HCT116 (cell line): ENCODE results near the gene PACRG. TPM values are rescaled to one million over a fixed set of nuclear protein-coding genes. Genes with fewer than 3 reads are reported as not detected.

Source experiments
- ATAC-seq: fragments of 200-7000 bp; cut with Tn5 transposase; 2 replicates; pipeline ENCODE4 v1.9.1; 2020; ENCODE audit warnings: mild to moderate bottlenecking, moderate library complexity
- BruUV-seq: library from RNA; stranded (reverse); fragments of 400-500 nt; replicated peaks from 2 replicates; lab custom pipeline; 2021; lab: Mats Ljungman, UMichigan
- CTCF ChIA-PET: fragments of 300-600 bp; sonication (Branson Sonifier 250); formaldehyde crosslinking; loops from one replicate; lab custom pipeline; 2021; ENCODE audit warnings: antibody characterized with exemption; lab: Charles Lee
- POLR2A ChIA-PET: fragments of 300-600, 350-600 bp; sonication (Branson Sonifier 250); formaldehyde crosslinking; loops from one replicate; lab custom pipeline; 2021; ENCODE audit warnings: antibody characterized with exemption; lab: Charles Lee
- RAD21 ChIA-PET, 2 experiments: fragments of 300-600 bp; sonication (Branson Sonifier 250); formaldehyde crosslinking; loops; one replicate each; lab custom pipeline; 2023; ENCODE audit warnings: low total read pairs in 2 of 2; ENCODE audit not compliant: uncharacterized antibody in 2 of 2, unreplicated experiment in 2 of 2, low non-redundant PET in 1 of 2; lab: Charles Lee
- DNase-seq: peaks from one replicate; pipeline ENCODE4 v3.0.0-alpha.2; 2010; ENCODE audit warnings: low read depth, low spot score
- H2AFZ ChIP-seq: fragments of 200-600 bp; shearing (Covaris generic), sonication (generic); 2 replicates; pipeline ENCODE4 v1.6.1; 2017; ENCODE audit warnings: low read depth, mixed run types, mixed read lengths, antibody characterized with exemption, low read length; ENCODE audit not compliant: poor library complexity, severe bottlenecking
- H3K27ac ChIP-seq: 2 replicates; pipeline ENCODE4 v1.5.1; 2012; ENCODE audit warnings: low read depth, low read length
- H3K27me3 ChIP-seq: fragments of 200-600 bp; sonication (generic); 2 replicates; pipeline ENCODE4 v1.6.1; 2016; ENCODE audit warnings: mixed run types, low read length, mixed read lengths; ENCODE audit not compliant: insufficient read depth
- H3K36me3 ChIP-seq, 2 experiments: fragments of 200-500 bp in 1 of 2; fragments of 200-600 bp in 1 of 2; sonication (Bioruptor generic) in 1 of 2; sonication (generic) in 1 of 2; 2 replicates each; pipeline versions ENCODE4 v1.5.1 to v1.6.1; 2014 to 2016; ENCODE audit warnings: low read length in 2 of 2, inconsistent platforms in 1 of 2, mixed read lengths in 1 of 2, mixed run types in 1 of 2; ENCODE audit not compliant: insufficient read depth in 2 of 2, control insufficient read depth in 1 of 2
- H3K4me1 ChIP-seq, 2 experiments: fragments of 200-600 bp in 1 of 2; sonication (generic) in 1 of 2; 2 replicates each; pipeline versions ENCODE4 v1.5.1 to v1.6.1; 2012 to 2017; ENCODE audit warnings: low read length in 2 of 2, inconsistent platforms in 1 of 2, mild to moderate bottlenecking in 1 of 2, mixed read lengths in 1 of 2, mixed run types in 1 of 2, moderate library complexity in 1 of 2; ENCODE audit not compliant: insufficient read depth in 2 of 2, control insufficient read depth in 1 of 2
- H3K4me2 ChIP-seq: fragments of 200-600 bp; sonication (generic); 2 replicates; pipeline ENCODE4 v1.6.1; 2017; ENCODE audit warnings: mixed run types, low read length, mixed read lengths
- H3K4me3 ChIP-seq, 2 experiments: fragments of 200-600 bp in 1 of 2; sonication (generic) in 1 of 2; replicated peaks in 1 of 2; 2 replicates each; pipeline ENCODE4 v1.5.1; 2011 to 2016; ENCODE audit warnings: low read length in 2 of 2, control low read depth in 1 of 2, low read depth in 1 of 2, mild to moderate bottlenecking in 1 of 2, mixed read lengths in 1 of 2, mixed run types in 1 of 2
- H3K79me2 ChIP-seq: fragments of 200-600 bp; sonication (generic); 2 replicates; pipeline ENCODE4 v1.6.1; 2017; ENCODE audit warnings: mild to moderate bottlenecking, mixed run types, low read length, moderate library complexity, mixed read lengths; ENCODE audit not compliant: insufficient read depth
- H3K9ac ChIP-seq: fragments of 200-600 bp; sonication (generic); 2 replicates; pipeline ENCODE4 v1.6.1; 2016; ENCODE audit warnings: low read length, mixed read lengths
- H3K9me2 ChIP-seq: fragments of 200-600 bp; sonication (generic), shearing (Covaris generic); 2 replicates; pipeline ENCODE4 v1.6.1; 2017; ENCODE audit warnings: mixed run types, mild to moderate bottlenecking, moderate library complexity; ENCODE audit not compliant: insufficient read depth
- H3K9me3 ChIP-seq, 2 experiments: fragments of 200-500 bp in 1 of 2; fragments of 200-600 bp in 1 of 2; sonication (Bioruptor generic) in 1 of 2; sonication (generic) in 1 of 2; 2 replicates each; pipeline ENCODE4 v1.6.1; 2014 to 2017; ENCODE audit warnings: low read length in 2 of 2, mixed read lengths in 2 of 2, inconsistent platforms in 1 of 2, low read depth in 1 of 2, mild to moderate bottlenecking in 1 of 2, mixed run types in 1 of 2, moderate library complexity in 1 of 2; ENCODE audit not compliant: control insufficient read depth in 1 of 2, insufficient read depth in 1 of 2
- H4K20me1 ChIP-seq: fragments of 200-600 bp; sonication (generic), shearing (Covaris generic); 2 replicates; pipeline ENCODE4 v1.6.1; 2017; ENCODE audit warnings: mixed run types, mild to moderate bottlenecking, moderate library complexity; ENCODE audit not compliant: insufficient read depth
- CBX3 ChIP-seq: IDR thresholded peaks from 2 replicates; pipeline ENCODE4 v1.6.1; 2012; ENCODE audit warnings: low read depth
- CEBPB ChIP-seq: IDR thresholded peaks from 2 replicates; pipeline ENCODE4 v1.6.1; 2012; ENCODE audit warnings: low read depth
- EGR1 ChIP-seq: IDR thresholded peaks from 2 replicates; pipeline ENCODE4 v1.6.1; 2012; ENCODE audit warnings: low read depth
- EZH2 ChIP-seq: fragments of 200-600 bp; sonication (generic); IDR thresholded peaks from 2 replicates; pipeline ENCODE4 v1.6.1; 2017; ENCODE audit warnings: antibody characterized with exemption, mixed run types
- EZH2phosphoT487 ChIP-seq: fragments of 200-600 bp; IDR thresholded peaks from 2 replicates; pipeline ENCODE4 v1.6.1; 2018; ENCODE audit warnings: antibody characterized with exemption, borderline replicate concordance
- POLR2A ChIP-seq: IDR thresholded peaks from 2 replicates; pipeline ENCODE4 v1.7.0; 2011; ENCODE audit warnings: borderline replicate concordance; ENCODE audit not compliant: insufficient read depth, insufficient read length; ENCODE audit errors: extremely low read depth
- POLR2AphosphoS5 ChIP-seq: IDR thresholded peaks from 2 replicates; pipeline ENCODE4 v1.6.1; 2011; ENCODE audit warnings: mild to moderate bottlenecking, low read depth, low read length, moderate library complexity
- SIN3A ChIP-seq: IDR thresholded peaks from 2 replicates; pipeline ENCODE4 v1.6.1; 2012; ENCODE audit warnings: low read depth
- SP1 ChIP-seq: IDR thresholded peaks from 2 replicates; pipeline ENCODE4 v1.6.1; 2012; ENCODE audit warnings: low read depth
- SRF ChIP-seq: IDR thresholded peaks from 2 replicates; pipeline ENCODE4 v1.6.1; 2012; ENCODE audit warnings: low read depth
- YY1 ChIP-seq: IDR thresholded peaks from 2 replicates; pipeline ENCODE4 v1.6.1; 2011; ENCODE audit warnings: low read length, low read depth, moderate library complexity, mild to moderate bottlenecking; ENCODE audit not compliant: insufficient replicate concordance; ENCODE audit errors: extremely low read depth
- ZNF274 ChIP-seq: fragments of 200-500 bp; sonication (Bioruptor generic); IDR thresholded peaks from 2 replicates; pipeline ENCODE4 v1.6.1; 2014; ENCODE audit warnings: mild to moderate bottlenecking, low read depth, low read length, inconsistent platforms
- intact Hi-C: fragments of 100-400 bp; cut with micrococcal nuclease; formaldehyde crosslinking; loops from 2 replicates; pipeline ENCODE4 v1.10.0; 2022
- total RNA-seq: library from RNA; stranded (reverse); gene quantifications from one replicate; pipeline ENCODE4 v1.2.1, GENCODE V29; 2021; ENCODE audit not compliant: unreplicated experiment
- TF ChIP-seq, protein P1 (sequence below): IDR thresholded peaks from 2 replicates; pipeline ENCODE4 v1.6.1; 2012
- TF ChIP-seq, protein P2 (sequence below): IDR thresholded peaks from 2 replicates; pipeline ENCODE4 v1.6.1; 2011; ENCODE audit warnings: mild to moderate bottlenecking, low read length, moderate library complexity; ENCODE audit not compliant: insufficient replicate concordance; ENCODE audit errors: extremely low read depth
- TF ChIP-seq, protein P3 (sequence below): IDR thresholded peaks from 2 replicates; pipeline ENCODE4 v1.6.1; 2012
- TF ChIP-seq, protein P4 (sequence below), 3 experiments: fragments of 200-600 bp in 1 of 3; sonication (generic) in 1 of 3; IDR thresholded peaks in 2 of 3; conservative IDR thresholded peaks in 1 of 3; 2 replicates each; pipeline ENCODE4 v1.5.1; 2012 to 2017; ENCODE audit warnings: low read depth in 2 of 3, low read length in 2 of 3, antibody characterized with exemption in 1 of 3, borderline replicate concordance in 1 of 3, control low read depth in 1 of 3, mild to moderate bottlenecking in 1 of 3, mixed read lengths in 1 of 3, mixed run types in 1 of 3, moderate library complexity in 1 of 3; ENCODE audit not compliant: insufficient read depth in 1 of 3

PACRG gene
- total RNA-seq, 1 experiment from 2014 or later: 0.71 TPM

DNA sequence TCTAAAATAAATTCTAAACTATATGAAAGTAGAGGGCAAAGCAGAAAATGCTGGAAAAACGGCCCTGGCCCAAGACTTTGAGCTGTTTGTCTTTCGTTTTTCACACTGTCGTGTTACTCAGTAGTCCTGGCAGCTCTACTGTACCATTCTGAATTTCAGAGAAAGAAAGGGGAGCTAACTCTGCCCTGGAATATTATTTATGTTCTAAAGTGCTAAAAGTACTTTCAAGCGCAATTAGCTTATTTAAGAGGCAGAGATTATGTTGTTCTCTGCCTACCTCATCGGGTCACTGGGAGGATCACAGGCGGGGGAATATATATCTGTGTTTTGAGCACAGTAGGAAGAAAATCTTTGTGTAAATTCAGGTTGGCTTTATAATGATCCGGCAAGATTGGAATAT is 534.3 kb downstream of the PACRG start:
- Histone ChIP-seq H3K9ac (no peak overlapping the region), H4K20me1 (no peaks in the 10 kb centered on the region), H3K9me3 (no peaks in the 10 kb centered on the region), H3K79me2 (no peaks in the 10 kb centered on the region), H3K4me1 (no peaks in the 10 kb centered on the region), H3K27me3 (no peaks in the 10 kb centered on the region), H3K4me2 (no peak overlapping the region), H3K9me2 (no peaks in the 10 kb centered on the region), H3K4me3 (no peak overlapping the region), H2AFZ (no peak overlapping the region), H3K27ac (no peak overlapping the region), H3K36me3 (no peaks in the 10 kb centered on the region)
- ATAC-seq (no peak), DNase-seq (no peak)
- intact Hi-C loops: no loop called here
- ChIA-PET CTCF (no interaction called here), POLR2A (no interaction called here), RAD21 (no interaction called here)
- TF ChIP-seq YY1: no peak
- no TSS peak for BruUV-seq

DNA sequence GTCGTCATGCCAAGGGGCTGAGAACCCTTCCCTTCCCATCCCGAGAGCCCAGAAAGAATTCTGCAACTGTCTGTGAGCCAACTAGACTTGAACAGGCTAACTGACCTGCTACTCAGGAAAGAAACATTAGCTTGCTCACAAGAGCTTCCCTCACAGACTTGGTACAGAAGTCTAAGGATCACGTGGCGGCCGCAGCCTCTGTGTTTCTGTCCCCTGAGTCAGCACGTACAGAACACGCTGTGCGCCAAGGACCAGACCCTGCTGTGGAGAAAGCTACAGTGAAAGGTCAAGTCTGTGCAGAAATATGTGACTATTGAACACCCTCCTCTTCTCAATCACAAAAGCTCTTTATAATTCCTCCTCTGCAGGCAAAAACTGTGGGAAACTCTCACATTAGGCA is 535.4 kb downstream of the PACRG start:
- H3K9me3 ChIP-seq: no peaks in the 10 kb centered on the region
- H3K4me2 ChIP-seq: no peak overlapping the region
- RAD21 ChIA-PET: no interaction called here
- H3K4me3 ChIP-seq: no peak overlapping the region
- H3K4me1 ChIP-seq: no peaks in the 10 kb centered on the region
- H3K79me2 ChIP-seq: no peaks in the 10 kb centered on the region
- intact Hi-C loops: no loop called here
- CTCF ChIA-PET: no interaction called here
- POLR2A ChIA-PET: no interaction called here
- H3K36me3 ChIP-seq: no peaks in the 10 kb centered on the region
- no TSS peak for BruUV-seq
- no peaks in the 10 kb centered on the region for H4K20me1 ChIP-seq
- no peak for TF ChIP-seq POLR2AphosphoS5
- no peak for TF ChIP-seq CEBPB
- no peak for TF ChIP-seq SIN3A
- no peak for TF ChIP-seq ZNF274
- TF ChIP-seq EZH2phosphoT487: no peak
- no peak for TF ChIP-seq CBX3
- TF ChIP-seq, protein P1, sequence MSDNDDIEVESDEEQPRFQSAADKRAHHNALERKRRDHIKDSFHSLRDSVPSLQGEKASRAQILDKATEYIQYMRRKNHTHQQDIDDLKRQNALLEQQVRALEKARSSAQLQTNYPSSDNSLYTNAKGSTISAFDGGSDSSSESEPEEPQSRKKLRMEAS: no peak
- no peak for TF ChIP-seq SRF
- no peak for TF ChIP-seq EZH2
- no peak for TF ChIP-seq POLR2A
- TF ChIP-seq, protein P2, sequence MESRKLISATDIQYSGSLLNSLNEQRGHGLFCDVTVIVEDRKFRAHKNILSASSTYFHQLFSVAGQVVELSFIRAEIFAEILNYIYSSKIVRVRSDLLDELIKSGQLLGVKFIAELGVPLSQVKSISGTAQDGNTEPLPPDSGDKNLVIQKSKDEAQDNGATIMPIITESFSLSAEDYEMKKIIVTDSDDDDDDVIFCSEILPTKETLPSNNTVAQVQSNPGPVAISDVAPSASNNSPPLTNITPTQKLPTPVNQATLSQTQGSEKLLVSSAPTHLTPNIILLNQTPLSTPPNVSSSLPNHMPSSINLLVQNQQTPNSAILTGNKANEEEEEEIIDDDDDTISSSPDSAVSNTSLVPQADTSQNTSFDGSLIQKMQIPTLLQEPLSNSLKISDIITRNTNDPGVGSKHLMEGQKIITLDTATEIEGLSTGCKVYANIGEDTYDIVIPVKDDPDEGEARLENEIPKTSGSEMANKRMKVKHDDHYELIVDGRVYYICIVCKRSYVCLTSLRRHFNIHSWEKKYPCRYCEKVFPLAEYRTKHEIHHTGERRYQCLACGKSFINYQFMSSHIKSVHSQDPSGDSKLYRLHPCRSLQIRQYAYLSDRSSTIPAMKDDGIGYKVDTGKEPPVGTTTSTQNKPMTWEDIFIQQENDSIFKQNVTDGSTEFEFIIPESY: no peak
- TF ChIP-seq, protein P3, sequence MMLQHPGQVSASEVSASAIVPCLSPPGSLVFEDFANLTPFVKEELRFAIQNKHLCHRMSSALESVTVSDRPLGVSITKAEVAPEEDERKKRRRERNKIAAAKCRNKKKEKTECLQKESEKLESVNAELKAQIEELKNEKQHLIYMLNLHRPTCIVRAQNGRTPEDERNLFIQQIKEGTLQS: no peak
- TF ChIP-seq, protein P4, sequence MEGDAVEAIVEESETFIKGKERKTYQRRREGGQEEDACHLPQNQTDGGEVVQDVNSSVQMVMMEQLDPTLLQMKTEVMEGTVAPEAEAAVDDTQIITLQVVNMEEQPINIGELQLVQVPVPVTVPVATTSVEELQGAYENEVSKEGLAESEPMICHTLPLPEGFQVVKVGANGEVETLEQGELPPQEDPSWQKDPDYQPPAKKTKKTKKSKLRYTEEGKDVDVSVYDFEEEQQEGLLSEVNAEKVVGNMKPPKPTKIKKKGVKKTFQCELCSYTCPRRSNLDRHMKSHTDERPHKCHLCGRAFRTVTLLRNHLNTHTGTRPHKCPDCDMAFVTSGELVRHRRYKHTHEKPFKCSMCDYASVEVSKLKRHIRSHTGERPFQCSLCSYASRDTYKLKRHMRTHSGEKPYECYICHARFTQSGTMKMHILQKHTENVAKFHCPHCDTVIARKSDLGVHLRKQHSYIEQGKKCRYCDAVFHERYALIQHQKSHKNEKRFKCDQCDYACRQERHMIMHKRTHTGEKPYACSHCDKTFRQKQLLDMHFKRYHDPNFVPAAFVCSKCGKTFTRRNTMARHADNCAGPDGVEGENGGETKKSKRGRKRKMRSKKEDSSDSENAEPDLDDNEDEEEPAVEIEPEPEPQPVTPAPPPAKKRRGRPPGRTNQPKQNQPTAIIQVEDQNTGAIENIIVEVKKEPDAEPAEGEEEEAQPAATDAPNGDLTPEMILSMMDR (IDR thresholded peaks at IDR 0.05 in 2 of 3, conservative IDR thresholded peaks at IDR 0.05 in 1 of 3; ENCODE audit: borderline replicate concordance in 1 of 3, insufficient read depth in 1 of 3, low read depth in 2 of 3, low read length in 2 of 3): no peak
- no peak for TF ChIP-seq EGR1
- TF ChIP-seq SP1: no peak
- DNase-seq: no peak
- no peak overlapping the region for H2AFZ ChIP-seq
- ATAC-seq: no peak
- H3K9ac ChIP-seq: no peak overlapping the region
- H3K9me2 ChIP-seq: no peaks in the 10 kb centered on the region
- H3K27ac ChIP-seq: no peak overlapping the region
- no peaks in the 10 kb centered on the region for H3K27me3 ChIP-seq
